CD14-positive monocyte (primary cell): ENCODE data around the gene TOLLIP. TPM values are rescaled to one million over a fixed set of nuclear protein-coding genes. Genes with fewer than 3 reads are reported as not detected.

Source experiments
- DNase-seq, 3 donors: peaks; one replicate each; pipeline ENCODE4 v3.0.0-alpha.2; 2011 to 2022
- H2AFZ ChIP-seq: 2 replicates; pipeline ENCODE4 v1.6.0; 2012; ENCODE audit warnings: mild to moderate bottlenecking, low read depth, low read length, inconsistent platforms; ENCODE audit not compliant: insufficient read depth, poor library complexity, severe bottlenecking
- H3K27ac ChIP-seq, 2 donors: 1 replicate in 1 of 2; 2 replicates in 1 of 2; pipeline ENCODE4 v1.5.1; 2012 to 2013; ENCODE audit warnings: low read length in 2 of 2, control low read depth in 1 of 2, inconsistent platforms in 1 of 2, low read depth in 1 of 2, mild to moderate bottlenecking in 1 of 2
- H3K27me3 ChIP-seq, 2 donors: one replicate each; pipeline versions ENCODE4 v1.6.0 to v1.6.1; 2011 to 2013; ENCODE audit warnings: low read length in 2 of 2; ENCODE audit not compliant: control insufficient read depth in 2 of 2, insufficient read depth in 2 of 2
- H3K36me3 ChIP-seq, 2 donors: replicated peaks in 1 of 2; 1 replicate in 1 of 2; 2 replicates in 1 of 2; pipeline versions ENCODE4 v1.5.1 to v1.6.1; 2012 to 2013; ENCODE audit warnings: low read length in 2 of 2, control low read depth in 1 of 2, inconsistent platforms in 1 of 2, mild to moderate bottlenecking in 1 of 2; ENCODE audit not compliant: insufficient read depth in 2 of 2, control insufficient read depth in 1 of 2
- H3K4me1 ChIP-seq, 2 donors: 1 replicate in 1 of 2; 2 replicates in 1 of 2; pipeline versions ENCODE4 v1.5.1 to v1.6.1; 2012 to 2013; ENCODE audit warnings: low read length in 2 of 2, control low read depth in 1 of 2, inconsistent platforms in 1 of 2, mild to moderate bottlenecking in 1 of 2, moderate library complexity in 1 of 2; ENCODE audit not compliant: insufficient read depth in 2 of 2, control insufficient read depth in 1 of 2
- H3K4me2 ChIP-seq: replicated peaks from 2 replicates; pipeline ENCODE3; 2012; ENCODE audit warnings: low read length, moderate library complexity, mild to moderate bottlenecking; ENCODE audit not compliant: poor library complexity, severe bottlenecking; ENCODE audit errors: extremely low read depth
- H3K4me3 ChIP-seq, 3 experiments: fragments of 200-600 bp in 1 of 3; sonication (generic) in 1 of 3; replicated peaks in 1 of 3; 1 replicate in 2 of 3; 2 replicates in 1 of 3; pipeline ENCODE4 v1.5.1; 2011 to 2013; ENCODE audit warnings: low read length in 3 of 3, mild to moderate bottlenecking in 3 of 3, control low read depth in 2 of 3, low read depth in 2 of 3, inconsistent platforms in 1 of 3, moderate library complexity in 1 of 3
- H3K79me2 ChIP-seq: 2 replicates; pipeline ENCODE4 v1.6.0; 2012; ENCODE audit warnings: mild to moderate bottlenecking, control low read depth, inconsistent platforms, low read length, moderate library complexity; ENCODE audit not compliant: insufficient read depth
- H3K9ac ChIP-seq: 2 replicates; pipeline ENCODE4 v1.6.0; 2017; ENCODE audit warnings: low read length, mild to moderate bottlenecking; ENCODE audit not compliant: insufficient read depth, poor library complexity, severe bottlenecking
- H3K9me3 ChIP-seq, 2 donors: replicated peaks in 1 of 2; 1 replicate in 1 of 2; 2 replicates in 1 of 2; pipeline versions ENCODE4 v1.5.1 to v1.6.1; 2012 to 2013; ENCODE audit warnings: low read length in 2 of 2, control low read depth in 1 of 2; ENCODE audit not compliant: control insufficient read depth in 1 of 2, insufficient read depth in 1 of 2
- H4K20me1 ChIP-seq: 2 replicates; pipeline ENCODE4 v1.6.0; 2012; ENCODE audit warnings: mild to moderate bottlenecking, low read length, control low read depth, moderate library complexity; ENCODE audit not compliant: insufficient read depth
- H3K27ac Mint-ChIP-seq, 7 donors: one replicate each; pipeline ENCODE4 v1.8.0; 2020; ENCODE audit warnings: mild to moderate bottlenecking in 7 of 7, mixed read lengths in 7 of 7, moderate library complexity in 6 of 7, inconsistent platforms in 2 of 7
- H3K27me3 Mint-ChIP-seq, 3 donors: one replicate each; pipeline ENCODE4 v1.8.0; 2021 to 2022; ENCODE audit warnings: low read depth in 3 of 3, mild to moderate bottlenecking in 3 of 3, mixed read lengths in 3 of 3, moderate library complexity in 3 of 3, inconsistent platforms in 1 of 3
- H3K36me3 Mint-ChIP-seq, 2 donors: one replicate each; pipeline ENCODE4 v1.8.0; 2020; ENCODE audit warnings: mixed read lengths in 2 of 2, inconsistent platforms in 1 of 2, mild to moderate bottlenecking in 1 of 2
- H3K4me1 Mint-ChIP-seq: one replicate; pipeline ENCODE4 v1.8.0; 2020; ENCODE audit warnings: mild to moderate bottlenecking, mixed read lengths
- H3K4me3 Mint-ChIP-seq, 2 donors: one replicate each; pipeline ENCODE4 v1.8.0; 2020; ENCODE audit warnings: mild to moderate bottlenecking in 2 of 2, mixed read lengths in 2 of 2, moderate library complexity in 1 of 2
- H3K9me3 Mint-ChIP-seq, 7 donors: one replicate each; pipeline ENCODE4 v1.8.0; 2020 to 2022; ENCODE audit warnings: mixed read lengths in 7 of 7, mild to moderate bottlenecking in 6 of 7, moderate library complexity in 6 of 7, inconsistent platforms in 2 of 7
- WGBS: methylation state at CpG from one replicate; pipeline ENCODE4 v1.1.5; 2013; ENCODE audit warnings: missing lambda C conversion rate; ENCODE audit not compliant: insufficient coverage; 5-methylcytosine and 5-hydroxymethylcytosine counted together
- intact Hi-C, 2 donors: fragments of 100-400 bp; cut with micrococcal nuclease; formaldehyde crosslinking; loops; one replicate each; pipeline versions ENCODE4 v1.15.0 to v1.15.1; 2023
- polyA plus RNA-seq, 3 donors: library from polyadenylated mRNA; depleted of rRNA in 1 of 3; unstranded in 2 of 3; stranded (reverse) in 1 of 3; fragments of 300-500 nt in 2 of 3; fragments of >200 nt in 1 of 3; fragmentation: Illumina TruSeq in 2 of 3; gene quantifications; 1 replicate in 2 of 3; 2 replicates in 1 of 3; pipeline ENCODE4 v1.2.3, GENCODE V29; 2012 to 2021
- TF ChIP-seq, protein P1 (sequence below): fragments of 200-600 bp; IDR thresholded peaks from one replicate; pipeline ENCODE4 v1.8.0; 2022; ENCODE audit warnings: antibody characterized with exemption, mild to moderate bottlenecking

The TOLLIP gene
- polyA plus RNA-seq, 3 donors = 67.9 to 72.1 (median 71.7) TPM

DNA sequence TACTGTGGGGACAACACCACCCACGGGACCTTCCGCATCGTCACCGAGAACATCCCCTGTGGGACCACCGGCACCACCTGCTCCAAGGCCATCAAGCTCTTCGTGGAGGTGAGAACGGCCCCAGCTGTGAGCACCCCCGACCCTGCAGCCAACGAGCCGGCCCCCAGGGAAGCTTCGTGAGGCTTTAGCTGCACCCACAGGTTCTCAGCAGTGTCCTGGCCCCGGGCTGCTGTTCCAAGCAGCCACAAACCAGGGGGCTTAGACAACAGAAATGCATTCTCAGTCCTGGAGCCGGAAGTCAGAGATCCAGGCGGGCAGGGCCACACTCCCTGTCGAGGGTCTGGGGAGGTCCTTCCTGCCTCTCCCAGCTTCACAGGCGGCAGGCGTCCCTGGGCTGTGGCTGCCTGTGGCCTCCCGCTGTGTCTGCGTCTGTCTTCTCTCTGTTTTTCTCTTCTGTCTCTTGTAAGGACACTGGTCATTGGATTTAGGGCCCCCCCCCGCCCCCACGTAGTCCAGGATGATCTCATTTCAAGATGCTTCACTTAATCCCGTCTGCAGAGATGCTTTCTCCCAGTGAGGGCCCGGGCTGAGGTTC, 74.0 kb downstream of the TOLLIP start:
- Mint-ChIP-seq H3K36me3 (no peaks in the 10 kb centered on the region), H3K9me3 (peaks cover 0 to 2% (median 0%) of the 10 kb centered on the region in 7 donors), H3K27ac (peak overlapping the region in 1 of 7 donors; percentile 30), H3K27me3 (peaks cover 0 to 8% (median 3%) of the 10 kb centered on the region in 3 donors), H3K4me3 (no peak overlapping the region), H3K4me1 (no peaks in the 10 kb centered on the region)
- H3K27me3 ChIP-seq = no peaks in the 10 kb centered on the region
- no peaks in the 10 kb centered on the region for H3K36me3 ChIP-seq
- DNase-seq = no peak
- no peak overlapping the region for H3K27ac ChIP-seq
- no peak overlapping the region for H3K4me2 ChIP-seq
- no peak overlapping the region for H3K9ac ChIP-seq
- TF ChIP-seq, protein P1, sequence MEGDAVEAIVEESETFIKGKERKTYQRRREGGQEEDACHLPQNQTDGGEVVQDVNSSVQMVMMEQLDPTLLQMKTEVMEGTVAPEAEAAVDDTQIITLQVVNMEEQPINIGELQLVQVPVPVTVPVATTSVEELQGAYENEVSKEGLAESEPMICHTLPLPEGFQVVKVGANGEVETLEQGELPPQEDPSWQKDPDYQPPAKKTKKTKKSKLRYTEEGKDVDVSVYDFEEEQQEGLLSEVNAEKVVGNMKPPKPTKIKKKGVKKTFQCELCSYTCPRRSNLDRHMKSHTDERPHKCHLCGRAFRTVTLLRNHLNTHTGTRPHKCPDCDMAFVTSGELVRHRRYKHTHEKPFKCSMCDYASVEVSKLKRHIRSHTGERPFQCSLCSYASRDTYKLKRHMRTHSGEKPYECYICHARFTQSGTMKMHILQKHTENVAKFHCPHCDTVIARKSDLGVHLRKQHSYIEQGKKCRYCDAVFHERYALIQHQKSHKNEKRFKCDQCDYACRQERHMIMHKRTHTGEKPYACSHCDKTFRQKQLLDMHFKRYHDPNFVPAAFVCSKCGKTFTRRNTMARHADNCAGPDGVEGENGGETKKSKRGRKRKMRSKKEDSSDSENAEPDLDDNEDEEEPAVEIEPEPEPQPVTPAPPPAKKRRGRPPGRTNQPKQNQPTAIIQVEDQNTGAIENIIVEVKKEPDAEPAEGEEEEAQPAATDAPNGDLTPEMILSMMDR = no peak
- no peaks in the 10 kb centered on the region for H4K20me1 ChIP-seq
- no peak overlapping the region for H3K4me3 ChIP-seq
- no peaks in the 10 kb centered on the region for H3K4me1 ChIP-seq
- no peaks in the 10 kb centered on the region for H3K79me2 ChIP-seq
- peaks cover 0 to under 1% of the 10 kb centered on the region in 2 donors for H3K9me3 ChIP-seq
- WGBS = 90% methylated on average over 17 of the region's 23 CpGs
- intact Hi-C loops = no loop called here
- no peak overlapping the region for H2AFZ ChIP-seq

DNA sequence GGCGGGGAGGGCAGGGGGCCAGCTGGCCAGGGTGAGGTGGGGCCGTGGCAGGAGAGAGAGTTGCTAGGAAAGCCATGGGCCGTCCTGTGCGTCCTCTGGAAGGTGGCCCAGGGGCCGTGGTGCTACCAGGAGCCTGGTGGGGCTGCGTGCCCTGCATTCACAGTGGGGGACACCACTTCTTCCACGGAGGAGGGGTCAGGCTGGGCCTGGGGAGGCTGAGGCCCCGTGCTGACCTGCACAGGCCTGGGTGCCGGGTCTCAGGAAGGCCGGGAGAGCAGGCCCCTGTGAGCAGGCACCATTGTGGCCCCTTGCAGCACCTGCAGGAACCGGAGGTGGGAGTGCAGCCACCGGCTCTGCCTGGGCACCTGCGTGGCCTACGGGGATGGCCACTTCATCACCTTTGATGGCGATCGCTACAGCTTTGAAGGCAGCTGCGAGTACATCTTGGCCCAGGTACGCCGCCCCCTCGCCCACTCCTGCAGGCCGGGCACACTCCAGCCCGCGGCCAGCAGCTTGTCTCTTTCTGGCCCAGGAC, 74.6 kb downstream of the TOLLIP start:
- intact Hi-C loops = no loop called here
- H3K4me2 ChIP-seq = no peak overlapping the region
- Mint-ChIP-seq H3K9me3 (no peaks in the 10 kb centered on the region), H3K4me1 (no peaks in the 10 kb centered on the region), H3K27ac (no peak overlapping the region), H3K4me3 (no peak overlapping the region), H3K27me3 (peaks cover 0 to 9% (median 3%) of the 10 kb centered on the region in 3 donors), H3K36me3 (no peaks in the 10 kb centered on the region)
- TF ChIP-seq, protein P1 = no peak
- WGBS = 92% methylated on average over 21 of the region's 23 CpGs
- no peaks in the 10 kb centered on the region for H3K27me3 ChIP-seq
- H3K27ac ChIP-seq = no peak overlapping the region
- H4K20me1 ChIP-seq = no peaks in the 10 kb centered on the region
- no peak overlapping the region for H3K9ac ChIP-seq
- no peak for DNase-seq
- H3K9me3 ChIP-seq = no peaks in the 10 kb centered on the region
- no peaks in the 10 kb centered on the region for H3K79me2 ChIP-seq
- H2AFZ ChIP-seq = no peak overlapping the region
- H3K4me3 ChIP-seq = no peak overlapping the region
- H3K4me1 ChIP-seq = no peaks in the 10 kb centered on the region
- no peaks in the 10 kb centered on the region for H3K36me3 ChIP-seq
